Mammary epithelial cell (primary cell): Measurements from ENCODE around the gene PALLD.

Source experiments
- EZH2 ChIP-seq: IDR thresholded peaks from 2 replicates; pipeline ENCODE4 v1.6.1; 2012; ENCODE audit warnings: low read length, inconsistent platforms, borderline replicate concordance
- TF ChIP-seq, protein P1 (sequence below), 2 donors: IDR thresholded peaks in 1 of 2; conservative IDR thresholded peaks in 1 of 2; 2 replicates each; pipeline ENCODE4 v1.5.1; 2011 to 2012; ENCODE audit warnings: inconsistent platforms in 2 of 2, low read length in 2 of 2, mild to moderate bottlenecking in 2 of 2, control low read depth in 1 of 2, low read depth in 1 of 2; ENCODE audit not compliant: insufficient read depth in 1 of 2; ENCODE audit errors: extremely low read depth in 1 of 2

DNA sequence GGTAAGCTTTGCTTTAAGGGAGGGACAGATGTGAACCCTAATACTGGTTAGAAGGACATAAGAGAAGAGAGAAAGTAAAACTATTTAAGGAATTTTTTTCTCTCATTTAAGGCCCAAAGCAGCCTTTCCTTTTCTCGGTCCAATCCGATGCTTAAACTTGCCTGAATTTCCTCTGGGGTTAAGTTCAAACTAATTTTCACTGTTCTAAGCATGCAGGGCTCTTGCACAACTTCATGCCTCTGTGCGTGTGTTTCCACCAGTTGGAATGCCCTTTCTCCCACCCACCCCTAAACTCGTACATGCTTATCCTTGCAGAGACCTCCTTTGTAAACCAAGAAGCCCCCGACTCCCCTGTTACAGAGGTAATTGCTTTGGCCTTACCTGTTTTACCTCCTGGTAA is 308.5 kb downstream of the PALLD start:
- TF ChIP-seq, protein P1, sequence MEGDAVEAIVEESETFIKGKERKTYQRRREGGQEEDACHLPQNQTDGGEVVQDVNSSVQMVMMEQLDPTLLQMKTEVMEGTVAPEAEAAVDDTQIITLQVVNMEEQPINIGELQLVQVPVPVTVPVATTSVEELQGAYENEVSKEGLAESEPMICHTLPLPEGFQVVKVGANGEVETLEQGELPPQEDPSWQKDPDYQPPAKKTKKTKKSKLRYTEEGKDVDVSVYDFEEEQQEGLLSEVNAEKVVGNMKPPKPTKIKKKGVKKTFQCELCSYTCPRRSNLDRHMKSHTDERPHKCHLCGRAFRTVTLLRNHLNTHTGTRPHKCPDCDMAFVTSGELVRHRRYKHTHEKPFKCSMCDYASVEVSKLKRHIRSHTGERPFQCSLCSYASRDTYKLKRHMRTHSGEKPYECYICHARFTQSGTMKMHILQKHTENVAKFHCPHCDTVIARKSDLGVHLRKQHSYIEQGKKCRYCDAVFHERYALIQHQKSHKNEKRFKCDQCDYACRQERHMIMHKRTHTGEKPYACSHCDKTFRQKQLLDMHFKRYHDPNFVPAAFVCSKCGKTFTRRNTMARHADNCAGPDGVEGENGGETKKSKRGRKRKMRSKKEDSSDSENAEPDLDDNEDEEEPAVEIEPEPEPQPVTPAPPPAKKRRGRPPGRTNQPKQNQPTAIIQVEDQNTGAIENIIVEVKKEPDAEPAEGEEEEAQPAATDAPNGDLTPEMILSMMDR (conservative IDR thresholded peaks at IDR 0.05 in 1 of 2, IDR thresholded peaks at IDR 0.05 in 1 of 2; ENCODE audit: extremely low read depth in 1 of 2, insufficient read depth in 1 of 2, low read depth in 1 of 2, low read length in 2 of 2): no peak
- no peak for TF ChIP-seq EZH2
